HG03342 (cell line): ENCODE data around the gene PRRX2.

ENCODE experiments used
- ATAC-seq: cut with Tn5 transposase; IDR thresholded peaks from one replicate; pipeline ENCODE4 v1.9.1; 2021; ENCODE audit warnings: mild to moderate bottlenecking, moderate library complexity; ENCODE audit not compliant: unreplicated experiment

PRRX2 gene

GRCh38 chr9:129674229-129674628 lies 8.8 kb downstream of the PRRX2 start:
- ATAC-seq, result no peak

GRCh38 chr9:129675620-129676019 lies 10.2 kb downstream of the PRRX2 start:
- no peak for ATAC-seq

GRCh38 chr9:129676287-129676686 lies 10.8 kb downstream of the PRRX2 start:
- no peak for ATAC-seq

- no peak for ATAC-seq
Observed at GRCh38 chr9:129676975-129677374, 11.5 kb downstream of the PRRX2 start.

GRCh38 chr9:129677456-129677855 lies 12.0 kb downstream of the PRRX2 start:
- no peak for ATAC-seq

- ATAC-seq, result no peak
Observed at GRCh38 chr9:129678844-129679243, 13.4 kb downstream of the PRRX2 start.

GRCh38 chr9:129679537-129679936 lies 14.1 kb downstream of the PRRX2 start:
- no peak for ATAC-seq

GRCh38 chr9:129681924-129682323 lies 16.5 kb downstream of the PRRX2 start:
- no peak for ATAC-seq

GRCh38 chr9:129682381-129682780 lies 16.9 kb downstream of the PRRX2 start:
- no peak for ATAC-seq

- ATAC-seq, result no peak
Observed at GRCh38 chr9:129685220-129685932, 19.9 kb downstream of the PRRX2 start.

GRCh38 chr9:129685933-129686259 lies 20.4 kb downstream of the PRRX2 start:
- ATAC-seq, result no peak

- no peak for ATAC-seq
Observed at GRCh38 chr9:129686736-129687135, 21.3 kb downstream of the PRRX2 start.

GRCh38 chr9:129687391-129687790 lies 21.9 kb downstream of the PRRX2 start:
- ATAC-seq, result no peak

GRCh38 chr9:129688285-129689043 lies 23.0 kb downstream of the PRRX2 start:
- ATAC-seq, result no peak

- ATAC-seq, result no peak
Observed at GRCh38 chr9:129692534-129692933, 27.1 kb downstream of the PRRX2 start.

GRCh38 chr9:129693741-129694140 lies 28.3 kb downstream of the PRRX2 start:
- no peak for ATAC-seq

GRCh38 chr9:129694243-129694646 lies 28.8 kb downstream of the PRRX2 start:
- ATAC-seq, result no peak

GRCh38 chr9:129695870-129696269 lies 30.4 kb downstream of the PRRX2 start:
- no peak for ATAC-seq

GRCh38 chr9:129696944-129697655 lies 31.7 kb downstream of the PRRX2 start:
- ATAC-seq, result no peak

GRCh38 chr9:129697656-129698253 lies 32.3 kb downstream of the PRRX2 start:
- no peak for ATAC-seq

- ATAC-seq, result no peak
Observed at GRCh38 chr9:129698254-129698757, 32.9 kb downstream of the PRRX2 start.
